Lower leg skin (tissue), 4 donors: Measurements from ENCODE around the gene PRPF6. TPM values are rescaled to one million over a fixed set of nuclear protein-coding genes. Genes with fewer than 3 reads are reported as not detected.
A peak's percentile ranks its signal among the peaks of the same experiment; 100 is the strongest.

Experiments
- DNase-seq, 2 donors: peaks; one replicate each; pipeline ENCODE4 v3.0.0-alpha.2; 2019; ENCODE audit warnings: low spot score in 2 of 2
- H3K4me3 ChIP-seq: fragments of 200-600 bp; sonication (generic); 2 replicates; pipeline ENCODE4 v1.5.1; 2017; ENCODE audit warnings: mild to moderate bottlenecking, low read depth; ENCODE audit not compliant: poor library complexity, severe bottlenecking
- POLR2A ChIP-seq, 2 donors: fragments of 450-650 bp; IDR thresholded peaks; one replicate each; pipeline ENCODE4 v1.6.1; 2016 to 2017; ENCODE audit warnings: antibody characterized with exemption in 2 of 2, mild to moderate bottlenecking in 1 of 2, moderate library complexity in 1 of 2
- WGBS, 2 donors: methylation state at CpG; one replicate each; pipeline ENCODE4 v1.1.5; 2018; 5-methylcytosine and 5-hydroxymethylcytosine counted together
- intact Hi-C: fragments of 100-400 bp; cut with DNase I; formaldehyde crosslinking; loops from one replicate; pipeline ENCODE4 v1.15.0; 2023; ENCODE audit warnings: low total_unique reads
- total RNA-seq, 4 donors: library from RNA; depleted of rRNA; stranded (reverse); fragments of >200 nt; gene quantifications; one replicate each; pipeline ENCODE4 v1.1.0, GENCODE V29; 2016
- TF ChIP-seq, protein P1 (sequence below), 3 donors: fragments of 450-650 bp; IDR thresholded peaks; one replicate each; pipeline ENCODE4 v1.5.1; 2016; ENCODE audit warnings: antibody characterized with exemption in 3 of 3, mild to moderate bottlenecking in 3 of 3, moderate library complexity in 2 of 3

Gene PRPF6
- total RNA-seq, 4 donors from 2014 or later: 66.8 to 88.3 (median 79.1) TPM

DNA sequence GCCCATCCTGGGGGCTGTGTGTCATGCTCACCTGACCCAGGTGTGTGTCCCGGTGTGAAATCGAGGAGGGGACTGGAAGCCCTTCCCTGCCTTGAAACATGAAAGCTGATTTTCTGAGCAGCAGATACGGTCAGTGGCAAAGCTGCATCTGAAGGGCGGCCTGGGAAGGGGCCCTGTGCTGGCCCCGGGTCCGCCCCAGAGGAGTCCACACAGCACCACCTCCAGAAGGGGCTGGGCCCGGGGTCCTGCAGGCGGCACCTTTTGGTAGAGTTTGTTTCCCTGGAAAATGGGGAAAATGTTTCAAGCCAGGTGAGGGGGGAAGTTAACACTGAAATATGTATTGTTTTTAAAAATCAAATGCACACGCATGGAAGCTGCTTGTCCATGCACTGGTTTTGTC lies 45.5 kb upstream of the PRPF6 start:
- H3K4me3 ChIP-seq: no peak overlapping the region
- TF ChIP-seq, protein P1, sequence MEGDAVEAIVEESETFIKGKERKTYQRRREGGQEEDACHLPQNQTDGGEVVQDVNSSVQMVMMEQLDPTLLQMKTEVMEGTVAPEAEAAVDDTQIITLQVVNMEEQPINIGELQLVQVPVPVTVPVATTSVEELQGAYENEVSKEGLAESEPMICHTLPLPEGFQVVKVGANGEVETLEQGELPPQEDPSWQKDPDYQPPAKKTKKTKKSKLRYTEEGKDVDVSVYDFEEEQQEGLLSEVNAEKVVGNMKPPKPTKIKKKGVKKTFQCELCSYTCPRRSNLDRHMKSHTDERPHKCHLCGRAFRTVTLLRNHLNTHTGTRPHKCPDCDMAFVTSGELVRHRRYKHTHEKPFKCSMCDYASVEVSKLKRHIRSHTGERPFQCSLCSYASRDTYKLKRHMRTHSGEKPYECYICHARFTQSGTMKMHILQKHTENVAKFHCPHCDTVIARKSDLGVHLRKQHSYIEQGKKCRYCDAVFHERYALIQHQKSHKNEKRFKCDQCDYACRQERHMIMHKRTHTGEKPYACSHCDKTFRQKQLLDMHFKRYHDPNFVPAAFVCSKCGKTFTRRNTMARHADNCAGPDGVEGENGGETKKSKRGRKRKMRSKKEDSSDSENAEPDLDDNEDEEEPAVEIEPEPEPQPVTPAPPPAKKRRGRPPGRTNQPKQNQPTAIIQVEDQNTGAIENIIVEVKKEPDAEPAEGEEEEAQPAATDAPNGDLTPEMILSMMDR (IDR thresholded peaks at IDR 0.05): no peak
- TF ChIP-seq POLR2A (IDR thresholded peaks at IDR 0.05): no peak
- WGBS, 2 donors: 93% methylated on average over 9 of the region's 9 CpGs
- no peak for DNase-seq
- intact Hi-C loops: no loop called here

DNA sequence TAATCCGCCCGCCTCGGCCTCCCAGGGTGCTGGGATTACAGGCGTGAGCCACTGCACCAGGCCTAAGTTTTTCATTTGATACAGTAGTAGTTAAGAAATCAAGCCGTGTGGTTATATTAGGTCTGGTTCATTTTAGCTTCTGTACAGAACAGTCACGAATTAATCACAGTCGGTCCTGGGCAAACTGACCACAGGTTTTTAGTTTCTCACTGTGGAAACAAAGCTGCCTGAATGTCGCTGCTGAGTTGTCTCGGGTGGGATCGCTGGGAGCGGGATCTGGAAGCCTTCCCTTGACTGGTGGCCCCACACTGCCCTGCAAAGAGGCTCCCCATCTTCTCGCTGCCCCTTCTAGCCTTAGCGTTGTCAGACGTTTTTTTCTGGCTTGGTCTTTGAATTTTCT lies 43.3 kb upstream of the PRPF6 start:
- WGBS, 2 donors: 82 to 90% methylated on average over 14 of the region's 14 CpGs
- intact Hi-C loops: no loop called here
- DNase-seq: no peak
- no peak for TF ChIP-seq POLR2A (IDR thresholded peaks at IDR 0.05)
- no peak overlapping the region for H3K4me3 ChIP-seq

DNA sequence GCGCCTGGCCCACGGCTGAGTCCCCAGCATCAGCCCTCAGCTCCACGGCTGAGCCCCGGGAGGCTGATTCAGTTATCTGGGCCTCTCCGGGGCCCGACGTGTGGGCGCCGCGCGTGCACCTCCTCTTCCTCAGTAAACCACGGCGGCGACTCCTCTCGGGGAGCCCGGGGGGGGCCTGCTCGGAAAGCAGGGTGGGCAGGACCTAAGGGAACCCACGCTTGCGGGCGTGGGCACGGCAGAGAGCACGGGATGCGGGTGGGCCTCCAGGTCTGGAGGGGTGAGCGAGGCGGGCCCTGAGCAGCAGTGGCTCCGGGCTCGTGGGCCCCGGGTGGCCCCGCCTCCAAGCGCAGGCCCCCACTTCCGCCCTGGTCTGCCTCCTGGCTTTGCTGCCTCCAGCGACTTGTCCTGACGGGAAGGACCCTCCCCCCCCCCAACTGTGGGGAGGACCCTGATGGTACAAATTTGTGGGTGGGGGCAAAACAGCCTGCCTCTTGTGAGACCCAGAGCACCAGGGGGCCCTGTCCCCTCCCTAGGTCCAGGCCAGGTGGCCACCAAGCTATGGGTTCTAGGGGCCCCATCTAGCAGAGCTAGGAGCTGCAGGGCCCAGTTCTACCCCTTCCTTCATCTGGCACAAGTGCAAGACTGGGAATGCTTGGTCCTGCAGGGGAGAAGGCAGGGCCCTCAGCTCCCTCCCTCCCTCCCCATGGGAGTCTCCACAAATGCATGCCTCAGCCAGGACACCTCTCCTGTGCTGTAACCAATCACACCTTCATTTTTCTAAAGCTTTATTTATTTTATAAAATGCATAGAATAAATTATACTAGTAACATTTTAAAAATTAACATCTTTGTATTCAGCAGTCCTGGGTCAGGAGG lies 41.6 kb upstream of the PRPF6 start:
- H3K4me3 ChIP-seq: no peak overlapping the region
- WGBS, 2 donors: 83 to 90% methylated on average over 25 to 33 of the region's 33 CpGs
- intact Hi-C loops: no loop called here
- DNase-seq: peak in 1 of 2 donors; percentile 82
- TF ChIP-seq POLR2A (IDR thresholded peaks at IDR 0.05): no peak
- TF ChIP-seq, protein P1 (IDR thresholded peaks at IDR 0.05): no peak

DNA sequence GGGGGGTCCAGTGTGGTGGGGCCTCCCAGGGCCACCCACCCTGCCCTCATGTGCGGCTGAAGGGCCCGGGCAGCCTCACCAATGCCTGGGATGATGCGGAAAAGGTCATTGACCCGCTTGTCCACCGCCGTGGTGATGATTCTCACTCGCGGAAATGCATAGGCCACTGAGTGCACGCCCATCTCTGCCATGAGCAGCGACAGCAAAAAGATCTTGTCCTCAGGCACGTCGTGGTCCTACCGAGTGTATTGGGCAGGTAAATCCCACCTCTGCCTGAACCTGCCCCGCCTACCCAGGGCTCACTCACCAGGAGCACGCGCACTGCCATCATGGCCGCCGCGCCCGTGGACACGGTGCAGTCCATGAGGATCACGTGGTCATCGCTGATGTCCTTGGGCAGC lies 40.9 kb upstream of the PRPF6 start:
- no peak overlapping the region for H3K4me3 ChIP-seq
- TF ChIP-seq, protein P1 (IDR thresholded peaks at IDR 0.05): no peak
- no peak for TF ChIP-seq POLR2A (IDR thresholded peaks at IDR 0.05)
- DNase-seq: no peak
- intact Hi-C loops: no loop called here
- 91 to 92% methylated on average over 19 to 21 of the region's 23 CpGs for WGBS, 2 donors

DNA sequence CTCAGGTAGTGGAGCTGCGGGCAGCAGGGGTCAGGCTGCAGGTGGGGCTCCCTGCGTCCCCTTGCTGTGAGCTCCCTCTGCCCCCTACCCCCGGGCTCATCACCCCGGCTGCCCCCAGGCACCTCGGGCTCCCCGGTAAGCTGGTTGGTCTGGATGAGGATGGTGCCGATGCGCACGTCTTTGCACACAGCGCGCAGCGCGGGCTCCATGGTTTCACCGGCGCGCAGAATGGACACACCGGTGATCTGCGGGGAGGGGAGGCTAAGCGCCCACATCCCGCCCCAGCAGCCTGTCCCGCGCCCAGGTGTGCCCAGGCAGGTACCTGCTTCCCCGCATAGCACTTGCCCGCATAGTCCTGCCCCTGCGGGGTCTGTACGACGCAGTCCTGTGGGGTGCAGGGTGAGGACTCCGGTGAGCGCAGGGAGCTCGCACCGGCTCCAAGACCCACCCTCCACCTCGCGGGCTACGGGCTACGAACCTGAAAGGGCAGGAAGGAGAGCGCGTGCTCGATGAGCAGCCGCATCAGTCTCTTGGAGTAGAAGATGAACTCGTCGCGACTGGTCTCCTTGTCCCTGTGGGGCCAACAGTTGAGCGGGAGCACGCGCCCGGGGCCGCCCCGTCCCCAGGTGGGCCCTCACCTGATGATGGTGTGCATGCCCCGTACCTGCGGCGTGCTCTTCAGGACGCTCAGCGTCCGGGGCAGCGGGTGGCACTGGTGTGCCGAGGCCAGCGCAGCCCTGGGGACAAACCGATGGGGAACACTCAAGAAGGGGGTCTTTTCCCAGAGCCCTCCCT lies 40.3 kb upstream of the PRPF6 start:
- DNase-seq: no peak
- TF ChIP-seq POLR2A (IDR thresholded peaks at IDR 0.05): no peak
- TF ChIP-seq, protein P1 (IDR thresholded peaks at IDR 0.05): no peak
- intact Hi-C loops: no loop called here
- 93 to 94% methylated on average over 32 to 56 of the region's 58 CpGs for WGBS, 2 donors
- H3K4me3 ChIP-seq: no peak overlapping the region
